GM18499 (cell line): ENCODE results near the gene UQCC5.
"Not testable (repeated sequence)": the region's sequence is repeated elsewhere in the genome, so short reads cannot be mapped to it uniquely, and the experiment has no call there.

Source experiments
- ATAC-seq: cut with Tn5 transposase; IDR thresholded peaks from one replicate; pipeline ENCODE4 v1.9.1; 2021; ENCODE audit warnings: moderate number of reproducible peaks; ENCODE audit not compliant: insufficient read depth, unreplicated experiment

Gene UQCC5

DNA sequence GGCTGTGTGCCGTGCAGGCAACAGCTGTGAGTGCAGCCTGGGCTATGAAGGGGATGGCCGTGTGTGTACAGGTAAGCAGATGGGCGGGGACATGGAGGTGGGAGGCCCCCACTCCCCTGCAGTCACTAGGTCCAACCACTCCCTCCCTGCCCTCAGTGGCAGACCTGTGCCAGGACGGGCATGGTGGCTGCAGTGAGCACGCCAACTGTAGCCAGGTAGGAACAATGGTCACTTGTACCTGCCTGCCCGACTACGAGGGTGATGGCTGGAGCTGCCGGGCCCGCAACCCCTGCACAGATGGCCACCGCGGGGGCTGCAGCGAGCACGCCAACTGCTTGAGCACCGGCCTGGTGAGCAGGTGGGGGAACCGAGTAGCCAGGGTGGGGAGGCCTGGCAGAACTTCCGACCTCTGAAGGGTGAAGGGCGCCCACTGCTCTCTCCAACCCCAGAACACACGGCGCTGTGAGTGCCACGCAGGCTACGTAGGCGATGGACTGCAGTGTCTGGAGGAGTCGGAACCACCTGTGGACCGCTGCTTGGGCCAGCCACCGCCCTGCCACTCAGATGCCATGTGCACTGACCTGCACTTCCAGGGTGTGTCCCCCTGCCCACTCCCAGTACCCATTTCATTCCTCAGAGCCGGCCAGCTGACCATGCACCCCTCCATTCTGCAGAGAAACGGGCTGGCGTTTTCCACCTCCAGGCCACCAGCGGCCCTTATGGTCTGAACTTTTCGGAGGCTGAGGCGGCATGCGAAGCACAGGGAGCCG is 14.3 kb upstream of the UQCC5 start:
- no peak for ATAC-seq

DNA sequence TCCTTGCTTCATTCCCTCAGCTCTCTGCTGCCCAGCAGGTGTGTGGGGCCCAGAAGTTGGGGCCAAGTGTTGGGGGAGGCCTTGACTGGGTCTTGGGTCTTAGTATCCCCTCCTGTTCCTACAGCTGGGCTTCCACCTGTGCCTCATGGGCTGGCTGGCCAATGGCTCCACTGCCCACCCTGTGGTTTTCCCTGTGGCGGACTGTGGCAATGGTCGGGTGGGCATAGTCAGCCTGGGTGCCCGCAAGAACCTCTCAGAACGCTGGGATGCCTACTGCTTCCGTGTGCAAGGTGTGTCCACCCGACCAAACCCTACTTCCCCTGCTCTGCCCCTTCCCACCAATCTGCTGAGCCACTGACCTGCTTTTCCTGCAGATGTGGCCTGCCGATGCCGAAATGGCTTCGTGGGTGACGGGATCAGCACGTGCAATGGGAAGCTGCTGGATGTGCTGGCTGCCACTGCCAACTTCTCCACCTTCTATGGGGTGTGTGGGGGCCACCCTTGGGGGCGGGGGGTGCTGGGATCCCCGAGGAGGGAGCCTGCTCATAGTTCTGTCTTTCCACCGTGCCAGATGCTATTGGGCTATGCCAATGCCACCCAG is 13.7 kb upstream of the UQCC5 start:
- ATAC-seq: no peak

DNA sequence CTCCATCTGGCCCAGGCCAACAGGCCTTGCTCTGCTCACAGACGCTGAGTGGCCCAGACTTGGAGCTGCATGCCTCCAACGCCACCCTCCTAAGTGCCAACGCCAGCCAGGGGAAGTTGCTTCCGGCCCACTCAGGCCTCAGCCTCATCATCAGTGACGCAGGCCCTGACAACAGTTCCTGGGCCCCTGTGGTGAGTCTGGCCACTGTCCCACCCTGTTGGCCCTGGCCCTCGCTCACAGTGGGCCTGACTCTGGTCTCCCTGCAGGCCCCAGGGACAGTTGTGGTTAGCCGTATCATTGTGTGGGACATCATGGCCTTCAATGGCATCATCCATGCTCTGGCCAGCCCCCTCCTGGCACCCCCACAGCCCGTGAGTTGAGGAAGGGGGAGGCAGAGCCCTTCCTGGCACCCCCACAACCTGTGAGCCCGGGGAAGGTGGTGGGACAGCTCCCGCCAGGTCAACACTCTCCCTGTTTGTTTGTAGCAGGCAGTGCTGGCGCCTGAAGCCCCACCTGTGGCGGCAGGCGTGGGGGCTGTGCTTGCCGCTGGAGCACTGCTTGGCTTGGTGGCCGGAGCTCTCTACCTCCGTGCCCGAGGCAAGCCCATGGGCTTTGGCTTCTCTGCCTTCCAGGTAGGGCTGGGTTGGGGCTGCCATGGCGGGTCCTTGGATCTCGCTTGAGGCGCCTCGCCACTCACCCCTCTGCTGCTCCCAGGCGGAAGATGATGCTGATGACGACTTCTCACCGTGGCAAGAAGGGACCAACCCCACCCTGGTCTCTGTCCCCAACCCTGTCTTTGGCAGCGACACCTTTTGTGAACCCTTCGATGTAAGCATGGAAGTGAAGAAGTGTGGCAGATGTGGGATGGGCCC is 12.8 kb upstream of the UQCC5 start:
- ATAC-seq: no peak

DNA sequence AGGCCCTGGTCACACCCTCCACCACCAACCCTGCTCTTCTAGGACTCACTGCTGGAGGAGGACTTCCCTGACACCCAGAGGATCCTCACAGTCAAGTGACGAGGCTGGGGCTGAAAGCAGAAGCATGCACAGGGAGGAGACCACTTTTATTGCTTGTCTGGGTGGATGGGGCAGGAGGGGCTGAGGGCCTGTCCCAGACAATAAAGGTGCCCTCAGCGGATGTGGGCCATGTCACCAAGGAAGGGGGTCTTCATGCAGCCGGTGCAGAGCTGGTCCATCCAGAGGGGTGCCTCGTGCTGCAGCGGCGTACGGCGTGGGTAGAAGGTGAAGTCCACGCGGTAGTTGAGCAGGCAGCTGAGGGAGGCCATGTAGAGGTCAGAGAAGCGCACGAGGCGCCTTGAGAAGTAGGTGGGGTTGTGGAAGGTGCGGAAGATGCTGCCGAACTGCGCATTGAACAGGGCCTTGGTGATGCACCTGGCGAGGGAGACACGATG is 12.1 kb upstream of the UQCC5 start:
- ATAC-seq: no peak

DNA sequence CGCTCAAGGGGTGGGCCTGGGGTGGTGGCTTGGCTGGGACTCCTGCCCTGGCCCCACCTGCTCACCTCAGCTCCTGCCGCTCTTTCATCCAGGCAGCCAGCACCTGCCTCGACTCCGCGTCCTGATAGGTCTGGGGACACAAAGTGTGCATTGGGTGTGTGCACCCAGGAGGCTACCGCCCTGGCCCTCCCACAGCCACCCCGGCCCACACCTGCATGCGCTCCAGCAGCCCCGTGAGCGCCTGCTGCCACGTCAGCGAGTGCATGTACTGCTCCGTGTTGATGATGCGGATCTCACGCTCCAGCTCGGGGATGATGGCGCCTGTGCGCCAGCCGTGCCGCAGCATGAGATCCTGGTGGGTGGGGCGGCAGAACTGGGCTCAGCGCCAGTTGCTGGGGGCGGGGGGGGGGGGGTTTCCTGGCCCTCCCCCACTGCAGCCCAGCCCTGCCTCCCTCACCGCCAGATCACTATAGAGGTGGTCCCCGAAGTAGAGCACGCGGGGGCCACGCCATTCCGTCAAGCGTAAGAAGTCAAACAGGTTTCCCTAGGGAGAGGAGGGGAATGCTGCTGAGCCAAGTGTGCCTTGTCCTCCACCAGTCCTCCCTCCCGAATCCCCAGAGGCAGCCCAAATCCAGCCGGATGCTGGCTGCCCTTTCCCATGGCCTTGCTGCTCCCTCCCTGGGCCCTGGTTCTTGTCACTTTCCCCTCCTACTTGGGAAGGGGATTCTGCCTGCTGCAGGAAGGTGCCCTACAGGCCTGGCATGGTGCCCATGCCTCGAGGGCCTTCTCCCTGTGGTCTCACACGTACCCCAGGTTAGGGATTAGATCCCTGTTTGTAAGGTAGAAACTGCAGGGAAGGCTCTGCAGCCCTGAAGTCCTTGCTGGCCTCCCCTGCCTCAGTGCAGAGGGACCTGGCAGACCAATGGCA is 11.4 kb upstream of the UQCC5 start:
- no peak for ATAC-seq

DNA sequence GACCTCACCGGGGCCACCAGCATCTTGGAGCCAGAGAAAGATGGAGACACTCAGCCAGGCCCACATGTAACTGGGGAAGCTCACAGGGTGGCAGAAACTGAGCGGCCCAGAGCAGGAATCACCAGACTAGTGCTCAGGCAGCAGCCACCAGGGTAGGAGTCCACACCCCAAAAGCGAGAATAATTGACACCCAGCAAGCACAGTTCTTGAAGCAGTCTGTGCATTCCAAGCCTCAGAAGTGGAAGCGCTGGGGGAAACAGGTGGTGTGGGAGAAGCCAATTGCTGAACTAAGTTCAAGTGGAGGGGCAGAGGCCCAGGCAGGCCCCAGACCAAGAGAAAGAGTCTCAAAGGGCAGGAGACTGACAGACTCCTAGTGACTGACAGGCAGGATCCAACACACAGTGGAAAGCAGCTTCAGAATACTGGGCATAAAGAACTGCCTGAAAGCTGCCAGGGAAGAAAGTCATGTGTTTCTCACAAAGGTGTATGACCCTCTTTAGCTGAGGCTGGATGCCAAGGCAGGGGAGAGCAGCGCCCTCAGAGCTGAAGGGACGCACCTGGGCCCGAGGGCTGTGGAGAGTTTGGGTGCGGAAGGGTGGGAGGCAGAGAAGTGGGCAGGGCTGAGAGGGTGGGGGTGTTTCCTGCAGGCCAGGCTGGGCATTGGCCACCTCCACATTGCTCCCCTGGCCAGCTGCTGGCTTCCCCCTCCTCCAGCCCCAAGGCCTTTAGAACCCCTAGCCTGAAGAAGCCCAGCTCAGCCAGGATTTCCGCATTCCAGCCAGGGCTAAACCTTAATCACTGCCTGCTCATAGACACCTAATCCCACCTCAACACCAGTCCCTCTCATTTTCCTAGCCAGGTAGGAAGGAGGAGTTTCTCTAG is 10.5 kb upstream of the UQCC5 start:
- no peak for ATAC-seq

DNA sequence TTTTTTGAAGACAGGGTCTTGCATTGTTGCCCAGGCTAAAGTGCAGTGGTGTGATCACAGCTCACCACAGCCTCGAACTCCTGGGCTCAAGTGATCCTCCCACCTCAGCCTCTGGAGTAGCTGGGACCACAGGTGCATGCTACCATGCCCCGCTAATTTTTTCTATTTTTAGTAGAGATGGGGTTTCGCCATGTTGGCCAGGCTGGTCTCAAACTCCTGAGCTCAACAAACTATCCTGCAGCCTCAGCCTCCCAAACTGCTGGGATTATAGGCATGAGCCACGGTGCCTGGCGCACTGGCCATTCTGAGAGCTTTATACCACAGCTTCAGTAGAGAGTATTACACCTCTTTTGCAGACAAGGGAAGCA is 9.8 kb upstream of the UQCC5 start:
- ATAC-seq: not testable (repeated sequence)

DNA sequence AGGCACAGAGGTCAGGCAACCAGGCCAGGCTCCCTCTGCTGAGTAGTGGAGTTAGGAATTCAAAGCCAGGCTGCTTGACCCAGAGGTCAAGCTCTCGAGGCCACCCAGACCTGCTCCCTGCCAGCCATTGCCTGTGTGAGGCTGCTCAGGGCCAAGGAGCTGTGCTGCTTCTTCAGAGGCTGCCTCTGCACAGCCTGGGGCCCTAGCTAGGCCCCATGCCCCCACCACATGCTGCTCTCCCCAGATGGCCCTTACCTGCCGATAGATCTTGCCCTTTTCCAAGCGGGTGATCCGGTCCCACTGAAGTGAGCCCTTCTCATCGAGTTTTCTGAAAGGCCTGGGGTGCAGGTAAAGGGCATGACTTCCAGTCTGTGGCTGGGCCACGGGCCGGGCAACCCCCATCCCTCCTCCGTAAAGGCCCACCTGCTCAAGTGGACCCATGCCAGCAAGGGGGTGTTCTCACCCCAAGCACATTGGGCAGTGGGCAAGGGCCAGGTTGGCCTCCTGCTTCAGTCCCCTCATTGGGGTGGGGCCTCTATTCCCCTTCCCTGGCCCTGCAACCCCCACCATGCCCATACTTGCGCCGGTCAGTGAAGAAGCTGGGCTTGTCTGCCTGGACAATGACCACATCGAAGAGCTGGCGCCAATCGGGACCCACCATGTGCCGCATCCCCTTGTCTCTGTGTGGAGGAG is 9.2 kb upstream of the UQCC5 start:
- no peak for ATAC-seq

DNA sequence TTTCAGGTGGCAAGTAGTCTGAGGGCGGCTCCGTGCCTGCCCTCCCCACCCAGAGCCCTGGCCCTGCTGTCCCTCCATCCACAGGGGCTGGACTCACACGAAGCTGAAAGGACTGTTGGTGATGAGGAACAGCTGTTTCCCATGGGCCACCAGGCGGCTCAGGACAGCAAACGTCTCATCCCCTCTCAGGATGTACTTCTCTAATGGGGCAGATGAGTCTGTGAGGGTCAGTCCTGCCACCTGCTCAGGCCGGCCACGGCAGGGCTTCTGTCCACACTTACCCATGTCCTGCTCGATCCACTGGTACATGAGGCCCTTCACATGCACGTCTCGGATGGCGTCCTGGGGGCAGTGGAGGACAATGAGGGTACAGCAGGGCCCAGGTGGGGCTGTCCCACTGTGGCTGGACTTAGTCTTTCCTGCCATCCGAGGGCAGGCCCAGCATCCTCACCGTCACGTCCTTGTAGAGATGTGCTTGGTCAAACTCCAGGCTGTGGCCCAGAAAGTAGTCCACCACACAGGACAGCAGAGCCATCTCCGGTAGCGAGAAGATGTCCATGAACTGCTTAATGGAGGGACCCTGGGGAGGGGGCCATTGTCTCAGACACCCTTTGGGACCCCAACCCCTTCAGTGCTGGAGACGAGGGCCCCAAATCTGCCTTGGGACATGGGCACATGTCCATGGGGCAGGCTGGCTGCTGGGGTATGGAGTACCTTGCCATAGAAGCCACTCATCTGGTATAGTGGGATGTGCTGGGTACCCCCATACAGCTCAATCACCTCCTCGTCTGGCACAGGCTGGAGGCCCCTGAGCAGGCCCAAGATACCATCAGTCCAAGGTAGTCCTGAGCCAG is 8.4 kb upstream of the UQCC5 start:
- ATAC-seq: no peak

DNA sequence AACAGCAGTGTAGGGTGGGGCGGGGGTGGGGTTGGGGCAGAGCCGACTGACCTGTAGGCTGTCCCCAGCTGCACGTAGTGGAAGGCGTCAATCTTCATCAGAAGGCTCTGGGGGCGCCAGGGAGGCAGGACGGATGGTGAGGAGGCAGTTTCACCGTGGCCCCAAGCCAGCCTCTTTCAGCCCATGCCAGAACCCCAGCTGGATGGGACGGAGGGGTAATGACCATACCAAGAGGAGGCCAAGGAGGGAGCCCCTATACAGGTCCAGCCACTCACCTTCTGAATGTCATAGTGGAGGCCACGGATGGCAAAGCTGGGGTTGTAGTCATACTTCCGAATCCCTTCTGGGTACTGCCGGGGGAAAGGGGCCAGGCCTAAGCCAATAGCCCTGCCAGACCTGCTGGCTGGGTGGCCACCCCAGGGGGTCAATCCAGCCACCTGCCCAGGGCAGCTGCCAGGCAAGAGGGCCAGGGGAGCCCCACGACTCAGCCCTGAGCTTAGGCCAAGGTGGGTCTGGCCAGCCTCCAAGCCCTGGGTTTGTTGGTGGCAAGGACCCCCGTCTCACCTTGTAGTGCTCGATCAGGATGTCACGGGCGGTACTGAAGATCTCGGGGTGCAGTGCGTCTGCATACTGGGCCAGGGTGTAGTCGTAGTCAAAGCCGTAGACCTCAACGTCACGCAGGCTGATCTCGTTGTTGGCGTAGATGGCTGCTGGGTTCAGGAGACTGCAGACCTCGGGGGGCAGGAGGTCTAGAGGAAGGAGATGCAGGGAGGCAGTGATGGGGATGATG is 7.6 kb upstream of the UQCC5 start:
- ATAC-seq: no peak

DNA sequence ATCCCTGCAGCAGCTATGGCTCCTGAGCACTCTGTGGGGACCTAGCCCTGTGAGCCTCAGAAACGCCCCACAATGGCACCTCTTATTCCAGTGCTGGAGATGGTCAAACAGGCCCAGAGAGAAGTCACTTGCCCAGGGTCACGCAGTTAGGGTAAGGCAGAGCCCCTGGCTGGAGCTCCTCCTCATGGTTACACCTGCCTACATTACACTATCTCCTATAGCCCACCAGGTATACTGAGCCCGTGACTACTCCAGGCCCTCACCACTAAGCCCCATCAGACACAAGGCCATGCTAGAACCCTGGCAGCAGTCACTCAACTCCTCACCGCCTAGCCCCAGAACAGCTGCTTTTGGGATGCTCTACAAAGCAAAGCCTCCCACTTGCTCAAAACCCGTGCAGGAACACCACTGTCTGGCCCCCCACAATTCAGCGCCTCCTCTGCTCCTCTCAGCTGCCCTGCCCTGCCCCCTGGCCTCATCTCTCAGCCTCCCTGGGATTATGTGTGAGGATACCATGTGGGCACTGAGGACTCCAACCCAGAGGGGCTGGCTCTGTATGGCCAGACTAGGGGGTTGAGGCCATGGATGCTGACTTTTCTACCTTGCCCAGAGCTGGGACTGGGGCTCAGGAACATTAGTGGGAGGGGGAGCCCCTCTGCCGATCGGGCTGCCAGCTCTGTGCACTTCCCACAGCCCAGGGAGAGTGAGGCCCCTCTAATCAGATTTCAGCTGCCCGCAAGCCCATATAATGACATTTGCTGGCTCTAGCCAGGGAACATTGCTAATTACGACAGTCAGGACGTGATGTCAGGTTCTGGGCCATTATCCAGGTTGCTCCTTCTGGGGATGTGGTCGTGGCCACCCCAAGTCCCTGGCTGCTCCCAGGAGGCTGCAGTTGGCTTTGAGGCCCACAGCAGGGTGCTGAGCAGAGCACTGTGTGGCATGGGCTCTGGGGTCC is 6.8 kb upstream of the UQCC5 start:
- no peak for ATAC-seq

DNA sequence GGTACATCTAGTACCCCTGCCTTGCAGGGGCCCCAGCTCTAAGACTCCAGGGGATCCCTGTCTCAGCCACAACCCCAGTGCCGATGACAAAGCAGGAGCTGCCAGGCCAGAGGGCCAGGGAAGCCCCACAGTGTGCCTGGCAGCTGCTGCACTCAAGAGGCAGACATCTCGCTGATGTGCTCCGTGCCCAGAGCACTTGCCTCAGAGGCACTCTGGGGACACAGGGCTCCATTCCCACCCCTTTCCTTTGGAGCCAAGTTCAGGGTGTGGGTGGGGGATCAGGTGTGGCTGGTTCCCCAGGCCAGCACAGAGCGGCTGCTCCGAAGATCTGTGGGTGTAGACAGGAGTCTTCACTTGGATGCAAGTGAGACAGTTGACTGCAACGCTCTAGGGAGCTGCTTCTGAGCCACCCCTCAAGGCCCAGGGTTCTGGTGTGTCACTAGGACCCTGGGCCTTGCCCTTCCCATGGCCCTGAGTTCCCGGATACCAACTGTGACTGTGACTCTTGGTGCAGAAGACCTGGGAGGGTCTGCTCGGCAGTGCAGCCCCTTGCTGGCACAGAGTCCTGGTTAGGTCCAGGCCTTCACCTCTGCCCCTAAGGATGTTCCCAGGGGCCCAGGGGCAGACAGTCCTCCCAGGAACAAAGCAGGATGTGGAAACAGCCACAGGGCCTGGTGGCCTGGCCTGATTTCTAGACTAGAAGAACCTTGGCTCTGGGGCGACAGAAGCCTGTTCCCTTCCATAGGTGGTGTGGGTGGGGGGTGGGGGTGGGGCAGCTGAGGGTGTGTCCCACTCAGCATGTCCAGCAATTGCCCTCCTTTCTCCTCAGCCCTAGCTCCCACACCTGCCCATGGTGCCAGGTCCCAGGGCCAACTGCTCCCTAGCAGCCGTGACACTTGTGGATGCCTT is 5.2 kb upstream of the UQCC5 start:
- no peak for ATAC-seq

DNA sequence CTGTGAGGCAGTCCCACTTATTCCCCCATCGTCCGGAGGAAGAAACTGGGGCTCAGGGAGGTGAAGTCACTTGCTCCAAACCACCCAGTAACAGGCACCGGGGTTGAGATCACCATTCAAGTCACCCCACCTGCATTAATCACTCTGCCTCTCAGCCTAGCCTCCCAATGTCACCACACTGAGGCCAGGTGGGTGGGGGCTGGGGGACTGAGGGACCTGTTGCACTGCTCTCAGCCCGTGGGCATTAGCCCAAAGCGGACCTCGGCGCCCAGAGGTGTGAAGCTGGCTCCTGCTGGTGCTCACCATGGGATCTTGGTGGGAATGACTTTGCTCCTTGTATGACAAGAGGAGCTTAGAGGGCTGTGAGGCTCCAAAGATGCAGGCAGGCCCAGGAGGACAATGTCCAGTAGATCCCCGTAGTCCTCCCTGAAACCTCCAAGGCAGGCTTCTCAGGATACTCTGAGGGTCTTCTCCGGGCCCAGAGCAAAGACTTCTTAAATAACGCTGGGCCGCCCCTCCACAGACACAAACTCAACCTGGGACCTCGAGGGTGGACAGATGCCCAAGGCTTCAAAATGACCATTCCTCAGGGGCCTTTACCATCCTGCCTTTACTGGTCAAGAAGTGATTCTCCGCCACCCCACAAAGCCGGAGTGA is 4.4 kb upstream of the UQCC5 start:
- ATAC-seq: no peak

DNA sequence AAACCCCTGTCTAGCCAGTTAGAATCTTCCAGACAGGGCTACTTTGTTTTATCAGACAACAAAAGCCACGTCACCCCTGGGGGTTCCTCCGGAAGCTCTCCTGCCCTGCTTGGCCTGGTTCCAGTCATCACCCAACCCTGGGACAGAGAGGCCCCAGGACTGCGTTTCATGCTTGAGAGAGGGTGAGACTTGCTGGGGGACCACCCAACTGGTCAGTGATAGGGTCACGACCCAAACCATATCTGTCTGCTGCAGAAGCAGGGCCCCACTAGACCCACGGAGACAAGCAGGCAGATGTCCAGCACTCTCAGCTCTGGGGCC is 3.9 kb upstream of the UQCC5 start:
- no peak for ATAC-seq
